G401 (cell line): Measurements from ENCODE around the gene DYNLRB1. TPM values are rescaled to one million over a fixed set of nuclear protein-coding genes. Genes with fewer than 3 reads are reported as not detected.

Source experiments
- DNase-seq: peaks from one replicate; pipeline ENCODE4 v3.0.0-alpha.2; 2015; ENCODE audit warnings: low spot score
- in situ Hi-C: cut with HindIII; loops from 2 replicates; pipeline ENCODE4 v1.10.0; 2016; ENCODE audit warnings: low sequenced_read_pairs, mixed read lengths
- total RNA-seq: library from RNA; depleted of rRNA; stranded (reverse); fragments of >200 nt; shearing (Covaris generic); gene quantifications from 2 replicates; pipeline ENCODE4 v1.2.3, GENCODE V29; 2014

DYNLRB1 gene
- total RNA-seq, 1 experiment from 2014 or later: 58.9 TPM

GRCh38 chr20:34546751-34547181, 30.5 kb downstream of the DYNLRB1 start:
- in situ Hi-C loops: no loop called here
- DNase-seq: peak; percentile 87

DNA sequence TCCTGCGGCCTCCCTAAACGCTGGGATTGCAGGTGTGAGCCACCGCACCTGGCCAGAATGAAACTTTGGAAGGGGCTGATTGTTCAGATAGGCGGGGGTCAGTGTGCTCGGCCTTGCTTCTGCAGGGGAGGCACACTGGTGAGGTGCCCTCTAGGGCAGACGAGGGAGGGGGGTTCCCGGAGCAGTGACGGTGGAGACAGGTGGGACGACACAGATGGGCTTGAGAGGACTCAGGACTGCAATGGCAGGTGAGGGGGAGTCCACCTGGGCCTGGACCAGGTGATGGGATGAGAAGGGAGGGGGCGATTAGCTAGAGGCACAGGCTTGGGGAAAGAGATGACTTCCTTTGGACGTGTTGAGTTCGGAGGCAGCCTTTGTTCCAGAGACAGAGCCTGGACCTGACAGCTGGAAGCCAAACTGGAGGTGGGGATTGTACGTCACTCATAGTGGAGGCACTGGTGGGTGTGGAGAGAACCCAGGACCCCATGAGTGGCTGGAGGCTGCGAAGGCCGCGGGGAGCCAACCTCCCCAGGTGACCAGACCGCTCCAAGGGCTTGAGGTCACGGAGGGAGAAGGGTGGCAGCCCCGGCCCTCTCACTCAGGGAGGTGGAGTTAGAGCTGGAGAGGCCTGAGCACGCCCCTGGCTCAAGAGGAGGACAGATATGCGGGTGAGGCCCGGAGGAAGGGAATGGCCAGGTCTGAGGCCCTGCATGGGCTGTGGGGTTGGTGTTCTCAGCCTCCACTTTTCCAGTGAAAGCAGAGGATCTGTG, 31.8 kb downstream of the DYNLRB1 start:
- in situ Hi-C loops: no loop called here
- DNase-seq: no peak

DNA sequence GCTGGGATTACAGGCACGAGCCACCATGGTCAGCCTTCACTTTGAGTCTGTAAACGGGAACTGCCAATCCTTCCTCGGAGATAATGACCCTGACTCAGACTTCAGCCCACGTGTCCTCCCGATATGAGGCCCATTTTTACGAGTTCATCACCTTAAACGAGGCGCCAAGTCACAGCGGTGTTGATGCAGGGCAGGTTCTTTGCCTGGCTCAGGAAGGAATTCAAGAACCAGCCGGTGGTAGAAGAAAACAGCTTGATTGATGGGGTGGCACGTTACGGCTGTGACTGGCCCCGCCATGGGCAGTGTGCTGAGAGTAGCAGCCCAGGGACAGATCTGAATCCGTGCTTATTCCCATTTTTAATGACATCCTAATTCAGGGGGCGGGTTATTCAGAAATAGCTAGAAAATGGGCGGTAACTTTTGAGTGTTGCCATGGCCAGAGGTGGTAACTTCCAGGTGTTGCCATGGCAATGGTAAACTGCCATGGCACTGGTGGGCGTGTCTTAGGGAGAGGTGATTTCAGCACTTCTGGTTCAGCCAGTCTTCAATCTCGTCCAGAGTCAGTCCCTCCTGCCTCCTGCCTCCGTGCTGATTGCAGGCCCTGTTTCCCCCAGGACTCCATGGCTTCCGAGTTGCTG, 33.2 kb downstream of the DYNLRB1 start:
- in situ Hi-C loops: no loop called here
- DNase-seq: no peak

DNA sequence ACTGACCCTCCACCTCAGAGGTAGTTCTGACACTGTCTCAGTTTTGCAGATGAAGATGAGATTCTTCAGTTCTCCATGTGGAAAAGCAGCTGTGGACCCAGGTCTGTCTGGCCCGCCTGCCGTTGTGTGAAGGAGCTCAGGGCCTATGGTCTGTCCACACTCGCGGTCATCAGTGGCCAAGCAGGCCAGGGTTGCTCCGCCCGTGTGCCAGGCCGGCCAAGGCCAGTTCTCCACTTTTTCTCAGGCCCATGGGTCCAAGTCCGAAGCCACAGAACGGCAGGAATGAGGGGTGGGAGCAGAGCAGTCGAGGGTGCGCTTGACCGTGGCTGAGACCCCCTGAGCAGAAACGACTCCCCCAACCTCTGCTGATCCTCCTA, 33.7 kb downstream of the DYNLRB1 start:
- no peak for DNase-seq
- in situ Hi-C loops: no loop called here

DNA sequence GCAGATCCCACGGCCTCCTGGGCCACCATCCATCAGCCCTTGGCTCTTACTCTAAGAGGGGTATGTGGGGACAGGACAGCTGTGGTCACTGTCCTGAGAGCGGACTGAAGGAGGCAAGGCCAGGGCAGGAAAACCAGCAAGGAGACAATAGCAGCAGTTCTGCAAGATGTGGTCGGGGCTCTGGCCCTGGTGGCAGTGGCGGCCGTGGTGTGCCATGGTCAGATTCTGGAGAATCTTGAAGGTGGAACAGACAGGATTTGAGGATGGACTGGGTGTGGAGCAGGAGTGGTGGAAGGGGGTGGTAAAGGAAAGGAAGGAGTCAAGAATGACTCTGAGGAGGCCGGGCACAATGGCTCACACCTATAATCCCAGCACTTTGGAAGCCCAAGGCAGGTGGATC, 36.3 kb downstream of the DYNLRB1 start:
- in situ Hi-C loops: no loop called here

GRCh38 chr20:34553366-34553867, 37.2 kb downstream of the DYNLRB1 start:
- DNase-seq: peak; percentile 29
- in situ Hi-C loops: no loop called here

More for the DNA sequence above, 36.3 kb downstream of the DYNLRB1 start:
- DNase-seq: no peak

GRCh38 chr20:34557936-34558319, 41.7 kb downstream of the DYNLRB1 start:
- peak; percentile 69 for DNase-seq
- in situ Hi-C loops: no loop called here

DNA sequence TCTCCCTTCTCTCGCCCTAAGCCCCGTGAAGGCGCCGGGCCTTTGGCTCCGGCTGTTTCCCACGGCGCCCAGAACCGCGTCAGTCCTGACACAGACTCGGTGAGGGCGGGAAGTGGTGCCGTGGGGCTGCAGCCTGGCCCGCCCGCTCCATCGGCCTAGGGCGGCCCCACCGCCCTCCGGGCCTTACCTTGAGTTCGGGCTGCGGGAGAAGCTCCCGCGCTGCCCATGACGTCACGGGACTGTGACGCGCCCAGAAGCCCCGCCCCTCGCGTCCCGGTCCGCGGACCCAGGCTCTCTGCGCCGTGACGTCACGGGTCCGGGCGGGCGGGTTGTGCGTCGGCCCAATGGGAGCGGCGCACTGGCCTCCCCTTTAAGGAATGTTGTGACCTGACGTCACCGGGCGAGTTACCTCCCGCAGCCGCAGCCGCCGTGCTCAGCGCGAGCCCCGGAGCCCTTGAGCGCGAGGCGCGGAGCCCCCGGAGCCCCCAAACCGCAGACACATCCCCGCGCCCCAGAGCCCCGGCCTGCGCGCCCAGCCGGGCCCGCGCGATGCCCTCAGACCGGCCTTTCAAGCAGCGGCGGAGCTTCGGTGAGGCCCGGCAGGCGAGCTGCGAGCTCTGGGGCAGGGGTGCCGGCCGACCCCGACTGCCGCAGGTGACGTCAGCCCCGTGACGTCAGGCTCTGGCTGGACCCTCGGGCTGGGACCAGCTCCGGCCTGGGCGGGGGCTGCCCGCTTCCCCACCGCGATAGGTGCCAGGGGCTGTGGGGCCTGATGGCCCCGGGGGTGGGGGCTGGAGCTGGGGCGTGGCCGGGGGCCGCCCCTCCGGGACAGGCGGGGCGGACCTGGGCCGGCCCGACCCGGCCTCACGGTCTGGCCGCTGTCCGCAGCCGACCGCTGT, 42.3 kb downstream of the DYNLRB1 start, which contains the start of gene MAP1LC3A:
TSS of gene MAP1LC3A (plus strand) at position 399 of the 899 bp plus-strand sequence. CDS start at position 550, 151 bp downstream.
- peak; percentile 97 for DNase-seq
- in situ Hi-C loops: no loop called here

DNA sequence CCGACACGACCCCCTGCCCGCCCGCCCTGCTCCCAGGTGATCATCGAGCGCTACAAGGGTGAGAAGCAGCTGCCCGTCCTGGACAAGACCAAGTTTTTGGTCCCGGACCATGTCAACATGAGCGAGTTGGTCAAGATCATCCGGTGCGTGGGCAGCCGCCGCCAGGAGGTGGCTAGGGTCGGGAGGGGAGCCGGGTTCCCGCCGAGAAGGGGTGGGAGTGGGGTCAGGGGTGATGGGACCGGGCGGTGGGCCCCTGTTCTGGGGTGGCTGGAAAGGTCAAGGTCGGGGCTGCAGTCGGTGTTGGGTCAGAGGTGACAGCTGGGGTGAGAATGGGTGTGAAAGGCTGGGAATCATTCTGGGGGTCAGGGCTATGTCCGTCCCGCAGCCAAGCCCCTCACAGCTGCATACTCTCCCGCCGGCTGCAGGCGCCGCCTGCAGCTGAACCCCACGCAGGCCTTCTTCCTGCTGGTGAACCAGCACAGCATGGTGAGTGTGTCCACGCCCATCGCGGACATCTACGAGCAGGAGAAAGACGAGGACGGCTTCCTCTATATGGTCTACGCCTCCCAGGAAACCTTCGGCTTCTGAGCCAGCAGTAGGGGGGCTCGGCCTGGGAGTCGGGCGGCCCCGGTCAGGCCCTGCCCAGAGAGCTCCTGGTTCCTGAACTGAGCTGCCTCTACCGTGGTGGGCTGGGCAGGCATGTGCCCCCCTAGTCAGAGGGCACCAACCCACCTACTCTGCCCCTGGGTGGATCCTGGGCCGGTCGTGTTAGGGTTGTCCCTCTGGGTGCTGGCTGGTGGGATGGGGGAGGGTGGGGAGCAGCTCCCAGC, 43.3 kb downstream of the DYNLRB1 start:
- in situ Hi-C loops: no loop called here
- DNase-seq: no peak

GRCh38 chr20:34560141-34560523, 43.9 kb downstream of the DYNLRB1 start:
- DNase-seq: no peak
- in situ Hi-C loops: no loop called here

DNA sequence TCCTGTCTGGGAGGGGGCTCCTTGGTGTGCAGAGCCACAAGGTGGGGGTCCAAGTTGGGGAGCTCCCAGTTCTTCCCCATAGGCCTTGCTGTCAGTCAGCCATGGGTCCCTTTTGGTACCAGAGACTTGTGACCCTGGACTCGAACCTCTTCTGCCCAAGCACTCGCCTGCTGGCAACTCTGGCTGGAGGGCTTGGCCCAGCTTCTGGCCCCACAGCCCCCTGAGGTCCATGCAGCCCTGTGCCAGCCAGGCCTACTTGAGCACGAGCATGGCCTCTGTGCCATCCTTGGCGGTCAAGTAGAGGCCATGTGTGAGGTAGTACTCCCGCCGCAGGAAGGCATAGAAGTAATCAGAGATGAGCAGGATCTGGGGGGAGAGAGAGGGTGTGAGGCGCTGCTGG, 44.4 kb downstream of the DYNLRB1 start:
- no peak for DNase-seq
- in situ Hi-C loops: no loop called here

GRCh38 chr20:34561661-34562060, 45.4 kb downstream of the DYNLRB1 start:
- DNase-seq: no peak
- in situ Hi-C loops: no loop called here

DNA sequence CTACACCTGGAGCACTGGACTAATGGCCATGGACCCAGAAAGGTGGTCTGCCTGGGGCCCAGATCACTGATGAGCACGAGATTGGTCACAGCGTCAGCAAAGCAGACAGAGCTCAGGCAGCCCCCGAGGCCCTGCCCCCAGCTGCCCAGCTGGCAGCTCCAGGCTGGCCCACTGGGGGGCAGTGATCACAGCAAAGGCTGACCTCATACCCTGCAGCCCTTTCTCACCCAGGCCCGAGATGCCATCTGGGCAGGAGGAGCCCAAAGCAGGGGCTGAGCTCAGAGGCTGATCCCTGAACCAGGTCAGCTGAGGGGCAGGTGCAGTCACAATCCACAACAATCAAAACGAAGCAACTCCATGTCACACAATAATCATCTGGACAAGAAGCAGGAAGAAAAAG, 46.4 kb downstream of the DYNLRB1 start:
- no peak for DNase-seq

DNA sequence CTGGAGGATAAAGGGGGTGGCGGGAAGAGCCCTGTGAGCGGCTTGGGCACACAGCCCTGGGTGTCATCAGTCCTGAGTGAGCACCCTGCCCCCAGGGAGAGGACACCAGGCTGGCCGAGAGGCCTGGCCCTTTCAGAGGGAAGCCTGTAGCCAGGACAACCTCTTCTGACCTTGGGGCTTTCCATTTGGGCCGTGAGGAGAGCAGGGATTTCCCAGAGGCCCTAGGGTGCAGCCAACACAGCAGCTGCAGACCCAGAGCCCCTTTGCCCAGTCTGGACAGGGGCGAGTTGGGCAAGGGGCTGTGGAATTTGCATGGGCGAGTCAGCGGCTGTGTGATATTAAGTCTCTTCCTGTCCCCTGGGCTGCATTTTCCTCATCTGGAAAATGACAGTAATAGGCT, 48.6 kb downstream of the DYNLRB1 start:
- DNase-seq: no peak
- in situ Hi-C loops: no loop called here

More for the DNA sequence above, 46.4 kb downstream of the DYNLRB1 start:
- in situ Hi-C loops: no loop called here

DNA sequence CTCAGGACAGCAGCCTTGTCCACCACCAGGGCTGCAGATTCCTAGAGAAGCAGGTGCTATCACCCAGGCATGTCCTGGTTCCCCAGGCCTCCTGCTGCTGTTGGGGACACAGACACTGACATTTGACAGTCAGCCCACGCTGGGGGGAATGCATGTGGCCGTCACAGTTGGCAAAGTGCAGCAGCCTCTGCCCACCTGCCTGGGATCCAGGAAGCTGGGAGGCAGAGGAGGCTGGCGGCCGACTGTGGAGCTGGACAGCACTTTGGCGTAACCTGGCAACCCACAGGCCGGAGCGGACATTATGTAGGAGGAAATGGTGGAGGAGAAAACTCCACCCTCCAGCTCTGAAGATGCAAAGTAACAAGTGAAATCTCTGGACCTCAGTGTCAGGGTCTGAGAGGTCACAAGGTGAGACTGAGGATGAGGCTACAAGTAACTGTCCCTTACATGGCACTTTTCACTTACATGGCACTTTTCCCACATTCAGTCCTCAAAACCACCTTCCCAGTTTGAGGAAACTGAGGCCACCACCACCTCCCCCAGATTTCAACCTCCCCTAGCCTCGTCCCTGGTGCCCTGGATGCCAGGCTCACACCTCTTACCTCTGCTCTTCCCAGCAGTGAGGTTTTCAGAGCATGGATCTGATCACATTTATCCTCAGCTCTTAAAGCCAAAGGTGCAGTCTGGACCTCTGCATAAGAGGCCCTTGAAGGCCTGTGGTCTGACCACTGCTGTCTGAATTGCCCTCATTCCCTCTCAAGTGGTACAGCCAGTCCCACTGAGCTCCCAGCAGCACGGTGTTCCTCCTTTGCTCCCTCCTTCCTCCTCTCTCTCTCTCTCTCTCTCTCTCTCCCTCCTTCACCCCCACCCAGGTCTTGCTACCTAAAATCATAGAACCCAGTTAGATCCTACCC, 51.0 kb downstream of the DYNLRB1 start:
- in situ Hi-C loops: no loop called here
- DNase-seq: no peak

DNA sequence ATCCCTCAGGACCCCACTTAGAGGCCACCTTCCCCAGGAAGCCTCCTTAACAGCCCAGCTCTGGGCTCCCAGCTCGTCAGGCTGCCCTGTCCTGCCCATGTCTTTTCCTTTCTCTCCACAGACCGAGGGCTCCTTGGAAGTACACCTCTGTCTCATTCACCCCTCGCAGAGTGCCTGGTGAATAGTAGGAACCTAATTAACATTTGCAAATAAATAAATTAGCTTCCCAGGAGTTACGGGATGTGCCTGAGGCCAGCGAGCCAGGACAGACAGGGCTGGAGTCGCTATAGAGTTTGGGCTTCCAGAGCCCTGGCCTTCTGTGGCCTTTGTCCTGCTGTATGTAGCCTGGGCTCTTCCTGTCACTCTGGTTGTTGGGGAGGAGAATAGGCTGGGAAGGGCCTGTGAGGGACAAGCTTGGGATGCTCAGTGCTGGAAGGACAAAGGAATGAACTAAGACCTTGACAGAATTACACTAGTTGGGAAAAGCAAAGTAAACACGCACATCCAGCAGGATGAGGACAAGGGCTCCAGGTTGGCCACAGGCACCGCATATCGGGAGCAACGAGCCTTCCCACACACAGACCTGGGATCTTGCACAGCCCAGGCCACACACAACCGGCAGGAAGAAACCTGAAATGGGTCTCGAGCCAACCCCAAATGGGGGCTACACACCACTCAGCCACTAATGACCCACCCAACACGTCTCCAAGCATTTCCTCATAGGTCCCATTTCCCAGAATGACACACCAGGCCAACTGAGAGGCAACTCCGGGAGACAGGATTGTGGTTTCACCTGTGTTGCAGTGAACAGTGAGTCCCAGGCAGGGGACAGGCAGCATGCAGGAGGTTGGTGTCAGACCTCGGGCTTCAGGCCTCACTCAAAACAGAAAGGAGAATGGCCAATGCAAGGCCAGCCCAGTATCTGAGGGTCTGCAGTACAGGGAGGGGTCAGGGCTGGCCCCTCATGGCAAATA, 52.0 kb downstream of the DYNLRB1 start:
- no peak for DNase-seq
- in situ Hi-C loops: no loop called here

DNA sequence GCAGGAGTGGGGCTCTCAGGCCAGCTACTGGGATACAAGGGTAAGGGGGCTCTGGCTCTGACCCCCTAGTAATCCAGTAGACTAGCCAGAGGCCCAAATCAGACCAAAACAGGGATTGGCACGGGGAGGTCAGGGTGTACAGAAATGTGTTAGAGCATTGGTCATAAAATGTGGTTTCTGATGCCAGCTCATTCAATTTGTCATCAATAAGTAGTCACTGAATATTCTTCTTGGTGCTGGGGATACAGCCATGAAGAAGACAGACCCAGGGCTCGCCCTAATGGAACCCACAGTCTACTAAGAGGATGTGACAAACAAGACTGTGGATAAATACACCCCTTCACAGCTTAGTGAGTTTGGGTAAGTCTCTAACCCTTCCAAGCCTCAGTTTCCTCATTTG, 53.4 kb downstream of the DYNLRB1 start:
- no peak for DNase-seq
- in situ Hi-C loops: no loop called here
